Measurements from ENCODE around the gene UBE2J2.
A peak's percentile ranks its signal among the peaks of the same experiment; 100 is the strongest.

Gene UBE2J2

GRCh38 chr1:1310109-1310385 lies 36.4 kb upstream of the UBE2J2 start:
- H3K9ac ChIP-seq: no peak overlapping the region

GRCh38 chr1:1309251-1310108 lies 35.8 kb upstream of the UBE2J2 start:
- Histone ChIP-seq H3K27ac (peak overlapping the region; percentile 66; the same call in 1 of the 2 replicates), H2AFZ (ENCODE audit: low read depth) (peak overlapping the region; percentile 67), H4K20me1 (ENCODE audit: insufficient read depth) (no peaks in the 10 kb centered on the region)

More at GRCh38 chr1:1310109-1310385, 36.4 kb upstream of the UBE2J2 start:
- Histone ChIP-seq H3K27me3 (ENCODE audit: insufficient read depth, low read depth) (no peaks in the 10 kb centered on the region), H3K79me2 (ENCODE audit: insufficient read depth, low read depth) (peaks cover 28% of the 10 kb centered on the region), H3K4me2 (peak overlapping the region; percentile 80; the same call in 1 of the 2 replicates), H2AFZ (ENCODE audit: low read depth) (no peak overlapping the region), H3K4me3 (IDR thresholded peaks at IDR 0.05; ENCODE audit: insufficient read depth, low read depth, low read length) (no peak overlapping the region), H3K27ac (no peak overlapping the region), H4K20me1 (ENCODE audit: insufficient read depth) (no peaks in the 10 kb centered on the region), H3K4me1 (ENCODE audit: low read depth, poor library complexity, severe bottlenecking) (peaks cover 9% of the 10 kb centered on the region), H3K36me3 (ENCODE audit: insufficient read depth) (no peaks in the 10 kb centered on the region)
- TF ChIP-seq, protein P1, sequence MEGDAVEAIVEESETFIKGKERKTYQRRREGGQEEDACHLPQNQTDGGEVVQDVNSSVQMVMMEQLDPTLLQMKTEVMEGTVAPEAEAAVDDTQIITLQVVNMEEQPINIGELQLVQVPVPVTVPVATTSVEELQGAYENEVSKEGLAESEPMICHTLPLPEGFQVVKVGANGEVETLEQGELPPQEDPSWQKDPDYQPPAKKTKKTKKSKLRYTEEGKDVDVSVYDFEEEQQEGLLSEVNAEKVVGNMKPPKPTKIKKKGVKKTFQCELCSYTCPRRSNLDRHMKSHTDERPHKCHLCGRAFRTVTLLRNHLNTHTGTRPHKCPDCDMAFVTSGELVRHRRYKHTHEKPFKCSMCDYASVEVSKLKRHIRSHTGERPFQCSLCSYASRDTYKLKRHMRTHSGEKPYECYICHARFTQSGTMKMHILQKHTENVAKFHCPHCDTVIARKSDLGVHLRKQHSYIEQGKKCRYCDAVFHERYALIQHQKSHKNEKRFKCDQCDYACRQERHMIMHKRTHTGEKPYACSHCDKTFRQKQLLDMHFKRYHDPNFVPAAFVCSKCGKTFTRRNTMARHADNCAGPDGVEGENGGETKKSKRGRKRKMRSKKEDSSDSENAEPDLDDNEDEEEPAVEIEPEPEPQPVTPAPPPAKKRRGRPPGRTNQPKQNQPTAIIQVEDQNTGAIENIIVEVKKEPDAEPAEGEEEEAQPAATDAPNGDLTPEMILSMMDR (conservative IDR thresholded peaks at IDR 0.05; ENCODE audit: low read depth, low read length): no peak

DNA sequence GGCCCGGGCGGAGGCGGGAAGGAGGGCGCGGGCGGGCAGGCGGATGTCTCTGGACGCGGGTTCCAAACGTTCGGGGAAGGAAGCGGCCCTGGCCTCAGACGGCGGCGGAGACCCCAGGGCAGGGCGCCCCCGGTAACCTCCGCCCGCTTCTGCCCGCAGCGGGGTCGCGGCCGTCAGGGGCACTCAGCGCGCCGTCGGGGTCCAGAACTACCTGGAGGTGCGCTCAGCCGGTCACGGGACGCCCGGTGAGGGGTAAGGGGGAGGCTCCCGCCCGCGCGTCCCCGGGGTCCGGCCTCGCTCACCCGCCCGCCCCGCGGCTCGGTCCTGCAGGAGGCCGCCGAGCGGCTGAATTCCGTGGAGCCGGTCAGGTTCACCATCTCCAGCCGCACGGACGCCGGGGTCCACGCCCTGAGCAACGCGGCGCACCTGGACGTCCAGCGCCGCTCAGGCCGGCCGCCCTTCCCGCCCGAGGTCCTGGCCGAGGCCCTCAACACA lies 35.1 kb upstream of the UBE2J2 start:
- Histone ChIP-seq H3K4me1 (ENCODE audit: low read depth, poor library complexity, severe bottlenecking) (peaks cover 17% of the 10 kb centered on the region), H3K27me3 (ENCODE audit: insufficient read depth, low read depth) (no peaks in the 10 kb centered on the region), H3K36me3 (ENCODE audit: insufficient read depth) (no peaks in the 10 kb centered on the region), H3K4me2 (peak overlapping the region; percentile 80), H4K20me1 (ENCODE audit: insufficient read depth) (no peaks in the 10 kb centered on the region), H3K79me2 (ENCODE audit: insufficient read depth, low read depth) (peaks cover 35% of the 10 kb centered on the region), H3K9ac (peak overlapping the region; percentile 89), H2AFZ (ENCODE audit: low read depth) (peak overlapping the region; percentile 67), H3K4me3 (IDR thresholded peaks at IDR 0.05; ENCODE audit: insufficient read depth, low read depth, low read length) (no peak overlapping the region), H3K27ac (peak overlapping the region; percentile 66)
- TF ChIP-seq, protein P1 (conservative IDR thresholded peaks at IDR 0.05; ENCODE audit: low read depth, low read length): no peak

More at GRCh38 chr1:1309251-1310108, 35.8 kb upstream of the UBE2J2 start:
- no peaks in the 10 kb centered on the region for H3K36me3 ChIP-seq (ENCODE audit: insufficient read depth)
- H3K4me2 ChIP-seq: peak overlapping the region; percentile 80
- peaks cover 34% of the 10 kb centered on the region for H3K79me2 ChIP-seq (ENCODE audit: insufficient read depth, low read depth)
- TF ChIP-seq, protein P1 (conservative IDR thresholded peaks at IDR 0.05; ENCODE audit: low read depth, low read length): no peak
- peaks cover 15% of the 10 kb centered on the region for H3K4me1 ChIP-seq (ENCODE audit: low read depth, poor library complexity, severe bottlenecking)
- peak overlapping the region; percentile 89 for H3K9ac ChIP-seq
- no peaks in the 10 kb centered on the region for H3K27me3 ChIP-seq (ENCODE audit: insufficient read depth, low read depth)
- no peak overlapping the region for H3K4me3 ChIP-seq (IDR thresholded peaks at IDR 0.05; ENCODE audit: insufficient read depth, low read depth, low read length)

- Histone ChIP-seq H3K79me2 (ENCODE audit: insufficient read depth, low read depth) (peaks cover 35% of the 10 kb centered on the region), H3K4me3 (IDR thresholded peaks at IDR 0.05; ENCODE audit: insufficient read depth, low read depth, low read length) (peak within 1 kb of the TSS; percentile 69), H3K4me1 (ENCODE audit: low read depth, poor library complexity, severe bottlenecking) (peaks cover 17% of the 10 kb centered on the region), H3K27me3 (ENCODE audit: insufficient read depth, low read depth) (no peaks in the 10 kb centered on the region), H2AFZ (ENCODE audit: low read depth) (peak within 1 kb of the TSS; percentile 79), H3K27ac (peak within 1 kb of the TSS; percentile 87), H3K36me3 (ENCODE audit: insufficient read depth) (no peaks in the 10 kb centered on the region), H4K20me1 (ENCODE audit: insufficient read depth) (no peaks in the 10 kb centered on the region), H3K9ac (peak within 1 kb of the TSS; percentile 89), H3K4me2 (peak within 1 kb of the TSS; percentile 80)
- TF ChIP-seq, protein P1 (conservative IDR thresholded peaks at IDR 0.05; ENCODE audit: low read depth, low read length): no peak
Observed at GRCh38 chr1:1307923-1308755, 34.5 kb upstream of the UBE2J2 start, which contains the start of the genes ACAP3 and PUSL1. Gene ACAP3 (minus strand): TSS chr1:1307930. CDS start chr1:1307815, 115 bp downstream. Gene PUSL1 (plus strand): TSS chr1:1308597. CDS start chr1:1308644, 47 bp downstream.
